HUES64 (cell line): ENCODE measurements around the gene AMHR2.
A peak's percentile ranks its signal among the peaks of the same experiment; 100 is the strongest.

Source experiments
- H3K27ac ChIP-seq: 2 replicates; pipeline ENCODE4 v1.7.0; 2013; ENCODE audit warnings: low read depth, low read length, inconsistent platforms
- H3K27me3 ChIP-seq: 2 replicates; pipeline ENCODE4 v1.6.1; 2013; ENCODE audit warnings: mild to moderate bottlenecking, low read length; ENCODE audit not compliant: insufficient read depth
- H3K36me3 ChIP-seq: 2 replicates; pipeline ENCODE4 v1.6.1; 2013; ENCODE audit warnings: mild to moderate bottlenecking, low read length; ENCODE audit not compliant: insufficient read depth
- H3K4me1 ChIP-seq: 2 replicates; pipeline ENCODE4 v1.6.1; 2013; ENCODE audit warnings: mild to moderate bottlenecking, low read length, moderate library complexity; ENCODE audit not compliant: insufficient read depth
- H3K4me3 ChIP-seq: 2 replicates; pipeline ENCODE4 v1.5.1; 2013; ENCODE audit warnings: mild to moderate bottlenecking, low read length, moderate library complexity
- H3K9ac ChIP-seq: 2 replicates; pipeline ENCODE4 v1.6.1; 2013; ENCODE audit warnings: mild to moderate bottlenecking, low read depth, low read length
- H3K9me3 ChIP-seq: 2 replicates; pipeline ENCODE4 v1.6.1; 2013; ENCODE audit warnings: low read depth, low read length; ENCODE audit not compliant: insufficient read depth
- WGBS: fragments of 150-250, 120-280 bp; methylation state at CpG from one replicate; pipeline ENCODE4 v1.1.7; 2013; ENCODE audit warnings: missing lambda C conversion rate; 5-methylcytosine and 5-hydroxymethylcytosine counted together

The AMHR2 gene

GRCh38 chr12:53467082-53467481 is 43.4 kb downstream of the AMHR2 start:
- Histone ChIP-seq H3K36me3 (peaks cover 100% of the 10 kb centered on the region), H3K9me3 (no peaks in the 10 kb centered on the region), H3K4me1 (peaks cover 13% of the 10 kb centered on the region; the same call in 1 of the 2 replicates), H3K27me3 (no peaks in the 10 kb centered on the region), H3K9ac (no peak overlapping the region), H3K27ac (no peak overlapping the region), H3K4me3 (no peak overlapping the region)
- WGBS = 95% methylated on average over 5 of the region's 5 CpGs

- Histone ChIP-seq H3K4me1 (peaks cover 6% of the 10 kb centered on the region; the same call in 1 of the 2 replicates), H3K27ac (no peak overlapping the region), H3K4me3 (no peak overlapping the region), H3K27me3 (no peaks in the 10 kb centered on the region), H3K36me3 (peaks cover 100% of the 10 kb centered on the region), H3K9ac (no peak overlapping the region), H3K9me3 (no peaks in the 10 kb centered on the region)
- WGBS = 92% methylated on average over 2 of the region's 2 CpGs
Measured at GRCh38 chr12:53467880-53468279, 44.2 kb downstream of the AMHR2 start.

GRCh38 chr12:53468282-53468681 is 44.6 kb downstream of the AMHR2 start:
- H3K9me3 ChIP-seq = no peaks in the 10 kb centered on the region
- no peaks in the 10 kb centered on the region for H3K27me3 ChIP-seq
- no peak overlapping the region for H3K4me3 ChIP-seq
- H3K36me3 ChIP-seq = peaks cover 100% of the 10 kb centered on the region
- H3K9ac ChIP-seq = no peak overlapping the region
- no peak overlapping the region for H3K27ac ChIP-seq
- peaks cover 6% of the 10 kb centered on the region; the same call in 1 of the 2 replicates for H3K4me1 ChIP-seq
- 90% methylated on average over 1 of the region's 1 CpG for WGBS

GRCh38 chr12:53472056-53472582 is 48.5 kb downstream of the AMHR2 start:
- Histone ChIP-seq H3K27ac (no peak overlapping the region), H3K9ac (no peak overlapping the region), H3K4me3 (no peak overlapping the region), H3K9me3 (no peaks in the 10 kb centered on the region), H3K27me3 (no peaks in the 10 kb centered on the region), H3K36me3 (peaks cover 100% of the 10 kb centered on the region), H3K4me1 (peaks cover 6% of the 10 kb centered on the region; the same call in 1 of the 2 replicates)
- WGBS = no CpG with 5 or more reads among the region's 1 CpG

- Histone ChIP-seq H3K27ac (no peak overlapping the region), H3K27me3 (no peaks in the 10 kb centered on the region), H3K4me3 (no peak overlapping the region), H3K9ac (no peak overlapping the region), H3K4me1 (peaks cover 6% of the 10 kb centered on the region; the same call in 1 of the 2 replicates), H3K36me3 (peaks cover 99% of the 10 kb centered on the region), H3K9me3 (no peaks in the 10 kb centered on the region)
- 100% methylated on average over 2 of the region's 2 CpGs for WGBS
Measured at GRCh38 chr12:53474077-53474476, 50.4 kb downstream of the AMHR2 start.

- Histone ChIP-seq H3K36me3 (peaks cover 99% of the 10 kb centered on the region), H3K4me3 (no peak overlapping the region), H3K4me1 (peaks cover 10% of the 10 kb centered on the region; the same call in 1 of the 2 replicates), H3K9me3 (no peaks in the 10 kb centered on the region), H3K27ac (no peak overlapping the region), H3K9ac (no peak overlapping the region), H3K27me3 (no peaks in the 10 kb centered on the region)
- 92% methylated on average over 13 of the region's 13 CpGs for WGBS
Measured at GRCh38 chr12:53474819-53475218, 51.2 kb downstream of the AMHR2 start.

- Histone ChIP-seq H3K27ac (no peak overlapping the region), H3K27me3 (no peaks in the 10 kb centered on the region), H3K9me3 (no peaks in the 10 kb centered on the region), H3K4me3 (no peak overlapping the region), H3K36me3 (peaks cover 98% of the 10 kb centered on the region), H3K9ac (no peak overlapping the region), H3K4me1 (peaks cover 17% of the 10 kb centered on the region; the same call in 1 of the 2 replicates)
- 74% methylated on average over 2 of the region's 2 CpGs for WGBS
Measured at GRCh38 chr12:53476769-53477209, 53.1 kb downstream of the AMHR2 start.

- Histone ChIP-seq H3K9ac (no peak overlapping the region), H3K9me3 (no peaks in the 10 kb centered on the region), H3K36me3 (peaks cover 98% of the 10 kb centered on the region), H3K27ac (0 out of 2 replicates have a peak overlapping the region, but pooled peaks have one; percentile 7), H3K4me3 (no peak overlapping the region), H3K27me3 (no peaks in the 10 kb centered on the region), H3K4me1 (peaks cover 17% of the 10 kb centered on the region; the same call in 1 of the 2 replicates)
- 86% methylated on average over 1 of the region's 1 CpG for WGBS
Measured at GRCh38 chr12:53478865-53479264, 55.2 kb downstream of the AMHR2 start.

GRCh38 chr12:53479331-53479730 is 55.7 kb downstream of the AMHR2 start:
- Histone ChIP-seq H3K4me3 (no peak overlapping the region), H3K27me3 (no peaks in the 10 kb centered on the region), H3K4me1 (peaks cover 17% of the 10 kb centered on the region; the same call in 1 of the 2 replicates), H3K9me3 (no peaks in the 10 kb centered on the region), H3K36me3 (peaks cover 97% of the 10 kb centered on the region), H3K27ac (0 out of 2 replicates have a peak overlapping the region, but pooled peaks have one; percentile 7), H3K9ac (no peak overlapping the region)
- WGBS = 95% methylated on average over 4 of the region's 5 CpGs

GRCh38 chr12:53480491-53481442 is 57.1 kb downstream of the AMHR2 start:
- H3K27ac ChIP-seq = no peak overlapping the region
- peaks cover 17% of the 10 kb centered on the region; the same call in 1 of the 2 replicates for H3K4me1 ChIP-seq
- H3K36me3 ChIP-seq = peaks cover 96% of the 10 kb centered on the region
- no peak overlapping the region for H3K4me3 ChIP-seq
- H3K27me3 ChIP-seq = no peaks in the 10 kb centered on the region
- 95% methylated on average over 7 of the region's 12 CpGs for WGBS
- no peak overlapping the region for H3K9ac ChIP-seq
- H3K9me3 ChIP-seq = no peaks in the 10 kb centered on the region
